BE2C (cell line): ENCODE data around the gene LY86.

ENCODE experiments used
- DNase-seq: peaks from one replicate; pipeline ENCODE4 v3.0.0-alpha.2; 2020
- H3K27me3 ChIP-seq: fragments of 250-450 bp; sonication (Bioruptor Pico); 2 replicates; pipeline ENCODE4 v1.5.1; 2020; ENCODE audit warnings: mild to moderate bottlenecking
- H3K36me3 ChIP-seq: fragments of 250-450 bp; sonication (Bioruptor Pico); 2 replicates; pipeline ENCODE4 v1.5.1; 2020; ENCODE audit warnings: mild to moderate bottlenecking
- H3K4me1 ChIP-seq: fragments of 250-450 bp; sonication (Bioruptor Pico); 2 replicates; pipeline ENCODE4 v1.5.1; 2020
- H3K4me3 ChIP-seq: 2 replicates; pipeline ENCODE4 v1.5.1; 2011; ENCODE audit warnings: low read depth, low read length
- H3K9me3 ChIP-seq: fragments of 250-450 bp; sonication (Bioruptor Pico); 2 replicates; pipeline ENCODE4 v1.5.1; 2020
- CTCF ChIP-seq: IDR thresholded peaks from 2 replicates; pipeline ENCODE4 v1.5.1; 2012; ENCODE audit warnings: mild to moderate bottlenecking, low read depth, low read length

LY86 gene

GRCh38 chr6:6619021-6619794 lies 30.7 kb downstream of the LY86 start:
- Histone ChIP-seq H3K4me1 (peaks cover 4% of the 10 kb centered on the region; the same call in 1 of the 2 replicates), H3K9me3 (no peaks in the 10 kb centered on the region), H3K4me3 (no peak overlapping the region), H3K27me3 (no peaks in the 10 kb centered on the region), H3K36me3 (no peaks in the 10 kb centered on the region)
- no peak for DNase-seq
- TF ChIP-seq CTCF = no peak

- Histone ChIP-seq H3K36me3 (no peaks in the 10 kb centered on the region), H3K4me1 (peaks cover 4% of the 10 kb centered on the region; the same call in 1 of the 2 replicates), H3K9me3 (no peaks in the 10 kb centered on the region), H3K4me3 (no peak overlapping the region), H3K27me3 (no peaks in the 10 kb centered on the region)
- DNase-seq = no peak
- no peak for TF ChIP-seq CTCF
Observed at GRCh38 chr6:6620766-6621425, 32.4 kb downstream of the LY86 start.

- H3K27me3 ChIP-seq = no peaks in the 10 kb centered on the region
- peaks cover 4% of the 10 kb centered on the region; the same call in 1 of the 2 replicates for H3K4me1 ChIP-seq
- H3K9me3 ChIP-seq = no peaks in the 10 kb centered on the region
- DNase-seq = no peak
- no peaks in the 10 kb centered on the region for H3K36me3 ChIP-seq
- no peak overlapping the region for H3K4me3 ChIP-seq
- TF ChIP-seq CTCF = no peak
Observed at GRCh38 chr6:6622501-6622900, 34.0 kb downstream of the LY86 start.

GRCh38 chr6:6623553-6623952 lies 35.0 kb downstream of the LY86 start:
- no peak for TF ChIP-seq CTCF
- Histone ChIP-seq H3K27me3 (no peaks in the 10 kb centered on the region), H3K9me3 (no peaks in the 10 kb centered on the region), H3K36me3 (no peaks in the 10 kb centered on the region), H3K4me3 (no peak overlapping the region), H3K4me1 (peaks cover 4% of the 10 kb centered on the region; the same call in 1 of the 2 replicates)
- DNase-seq = no peak

GRCh38 chr6:6624269-6624990 lies 35.9 kb downstream of the LY86 start:
- no peaks in the 10 kb centered on the region for H3K27me3 ChIP-seq
- no peaks in the 10 kb centered on the region for H3K36me3 ChIP-seq
- peaks cover 1% of the 10 kb centered on the region; the same call in 1 of the 2 replicates for H3K4me1 ChIP-seq
- no peak for TF ChIP-seq CTCF
- H3K9me3 ChIP-seq = no peaks in the 10 kb centered on the region
- H3K4me3 ChIP-seq = no peak overlapping the region
- no peak for DNase-seq
